Omental fat pad (tissue), 4 donors: ENCODE data around the gene ALDH1A2. TPM values are rescaled to one million over a fixed set of nuclear protein-coding genes. Genes with fewer than 3 reads are reported as not detected.

ENCODE experiments used
- ATAC-seq: fragments of 150-250 bp; one replicate; pipeline ENCODE4 v1.9.1; 2016; ENCODE audit warnings: mild to moderate bottlenecking, moderate library complexity; ENCODE audit not compliant: low FRiP score
- DNase-seq: peaks from one replicate; pipeline ENCODE4 v3.0.0-alpha.2; 2019; ENCODE audit warnings: low spot score
- total RNA-seq, 4 donors: library from RNA; depleted of rRNA; stranded (reverse); fragments of >200 nt; gene quantifications; one replicate each; pipeline ENCODE4 v1.1.0, GENCODE V29; 2016
- TF ChIP-seq, protein P1 (sequence below), 3 donors: fragments of 450-650 bp; IDR thresholded peaks; one replicate each; pipeline ENCODE4 v1.5.1; 2016 to 2017; ENCODE audit warnings: antibody characterized with exemption in 3 of 3, mild to moderate bottlenecking in 3 of 3, moderate library complexity in 2 of 3

ALDH1A2 gene
- total RNA-seq, 4 donors from 2014 or later: 16.6 to 172 (median 69.6) TPM

DNA sequence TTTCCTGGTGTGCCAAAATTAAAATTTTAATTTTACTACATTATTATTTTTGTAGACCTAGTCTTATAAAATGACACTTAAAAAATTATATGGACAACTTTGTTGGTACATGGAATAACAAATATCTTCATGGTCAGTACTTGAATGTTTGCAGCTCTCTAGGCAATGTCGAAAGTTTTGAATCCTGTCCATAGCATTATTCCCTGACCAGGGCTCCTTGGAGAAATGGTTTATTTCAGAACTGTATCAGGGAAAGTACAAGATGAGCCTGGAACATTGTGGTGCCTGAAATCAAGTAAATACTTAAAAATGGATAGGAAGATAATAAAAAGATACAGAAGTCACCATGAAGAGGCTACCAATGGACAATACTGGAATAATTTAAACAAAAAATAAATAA lies 47.6 kb downstream of the ALDH1A2 start:
- no peak for ATAC-seq
- TF ChIP-seq, protein P1, sequence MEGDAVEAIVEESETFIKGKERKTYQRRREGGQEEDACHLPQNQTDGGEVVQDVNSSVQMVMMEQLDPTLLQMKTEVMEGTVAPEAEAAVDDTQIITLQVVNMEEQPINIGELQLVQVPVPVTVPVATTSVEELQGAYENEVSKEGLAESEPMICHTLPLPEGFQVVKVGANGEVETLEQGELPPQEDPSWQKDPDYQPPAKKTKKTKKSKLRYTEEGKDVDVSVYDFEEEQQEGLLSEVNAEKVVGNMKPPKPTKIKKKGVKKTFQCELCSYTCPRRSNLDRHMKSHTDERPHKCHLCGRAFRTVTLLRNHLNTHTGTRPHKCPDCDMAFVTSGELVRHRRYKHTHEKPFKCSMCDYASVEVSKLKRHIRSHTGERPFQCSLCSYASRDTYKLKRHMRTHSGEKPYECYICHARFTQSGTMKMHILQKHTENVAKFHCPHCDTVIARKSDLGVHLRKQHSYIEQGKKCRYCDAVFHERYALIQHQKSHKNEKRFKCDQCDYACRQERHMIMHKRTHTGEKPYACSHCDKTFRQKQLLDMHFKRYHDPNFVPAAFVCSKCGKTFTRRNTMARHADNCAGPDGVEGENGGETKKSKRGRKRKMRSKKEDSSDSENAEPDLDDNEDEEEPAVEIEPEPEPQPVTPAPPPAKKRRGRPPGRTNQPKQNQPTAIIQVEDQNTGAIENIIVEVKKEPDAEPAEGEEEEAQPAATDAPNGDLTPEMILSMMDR (IDR thresholded peaks at IDR 0.05): no peak
- no peak for DNase-seq

DNA sequence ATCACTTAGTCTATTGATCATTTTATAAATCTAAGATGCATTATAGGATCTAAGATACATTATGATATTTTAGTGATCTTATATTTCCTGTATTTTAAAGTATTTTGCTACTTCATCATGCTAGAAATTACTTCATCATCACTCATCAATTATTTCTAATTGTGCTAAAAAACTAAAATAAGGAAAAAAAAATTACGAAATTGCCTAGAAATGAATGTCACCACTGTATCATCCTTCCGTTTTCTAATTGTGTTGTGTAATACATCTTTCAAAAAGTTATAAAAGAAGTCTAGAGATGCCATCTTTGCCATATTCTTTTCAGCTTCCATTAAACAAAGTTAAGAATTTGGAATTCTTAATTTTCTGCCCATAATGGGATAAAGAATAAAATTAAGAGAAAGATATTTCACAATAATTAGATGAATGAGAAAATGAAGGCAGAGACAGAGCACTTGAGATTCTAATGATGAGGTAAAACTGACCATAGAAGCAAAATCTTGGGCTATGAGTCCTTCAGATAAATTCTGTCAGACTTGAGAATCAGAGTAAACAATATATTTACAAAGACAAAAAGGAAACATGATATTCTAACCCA lies 48.8 kb downstream of the ALDH1A2 start:
- DNase-seq (no peak), ATAC-seq (no peak)
- TF ChIP-seq, protein P1 (IDR thresholded peaks at IDR 0.05): no peak

DNA sequence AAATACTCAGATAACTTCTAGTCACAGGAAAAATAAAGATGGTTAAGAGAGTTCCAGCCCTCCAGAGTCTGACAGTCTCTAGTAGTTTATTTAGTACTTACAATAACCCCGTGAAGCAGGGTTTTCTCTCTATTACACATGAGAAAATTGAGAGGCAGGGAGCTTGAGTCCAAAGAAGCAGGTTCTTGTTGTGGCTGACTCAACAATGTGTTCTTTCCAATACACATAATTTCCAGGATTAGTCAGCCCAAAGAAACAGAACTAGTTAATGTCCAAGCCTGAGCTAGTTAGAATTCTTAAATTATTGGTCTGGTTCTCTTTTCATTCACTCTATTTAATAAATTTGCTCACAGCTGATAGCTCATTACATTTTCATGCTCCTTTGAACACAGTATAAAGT lies 49.9 kb downstream of the ALDH1A2 start:
- TF ChIP-seq, protein P1 (IDR thresholded peaks at IDR 0.05): no peak
- ATAC-seq (no peak), DNase-seq (no peak)

DNA sequence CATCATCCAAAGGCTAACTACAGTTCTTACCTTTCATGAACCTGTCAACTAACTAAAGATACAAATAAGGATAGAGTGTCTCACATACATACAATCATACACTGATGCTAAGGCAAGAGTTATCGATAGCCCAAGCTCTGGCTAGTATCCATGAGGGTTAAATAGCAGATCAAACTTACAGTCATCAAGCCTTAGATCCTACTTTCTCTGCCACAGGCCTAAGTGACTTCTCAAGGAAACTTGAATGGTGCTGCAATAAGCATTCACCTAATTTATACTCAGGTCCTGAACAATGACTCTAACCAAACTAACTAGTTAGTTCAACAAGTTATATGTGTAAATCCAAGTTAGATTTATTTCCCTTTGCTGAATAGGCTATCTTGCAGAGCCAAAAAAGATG lies 51.0 kb downstream of the ALDH1A2 start:
- ATAC-seq (no peak), DNase-seq (no peak)
- TF ChIP-seq, protein P1 (IDR thresholded peaks at IDR 0.05): no peak

DNA sequence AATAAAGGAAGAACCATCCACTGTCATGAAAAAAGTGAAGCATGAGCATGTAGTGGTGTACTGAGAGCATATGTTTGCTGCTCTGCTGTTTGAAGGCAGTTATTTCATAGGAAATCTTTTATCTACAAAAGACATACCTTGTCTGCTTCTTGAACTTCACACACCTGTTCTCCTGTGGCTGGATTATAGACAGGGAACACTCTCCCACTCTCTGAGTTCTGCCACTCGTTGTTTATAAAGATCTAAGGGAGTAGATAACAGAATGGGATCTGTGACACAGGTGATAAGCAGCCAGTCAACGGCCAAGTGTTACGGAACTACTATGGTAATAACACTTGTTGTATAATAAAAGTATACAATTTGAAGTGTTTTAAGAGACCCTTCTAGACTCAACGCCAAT lies 51.5 kb downstream of the ALDH1A2 start:
- ATAC-seq (no peak), DNase-seq (no peak)
- TF ChIP-seq, protein P1 (IDR thresholded peaks at IDR 0.05): no peak

DNA sequence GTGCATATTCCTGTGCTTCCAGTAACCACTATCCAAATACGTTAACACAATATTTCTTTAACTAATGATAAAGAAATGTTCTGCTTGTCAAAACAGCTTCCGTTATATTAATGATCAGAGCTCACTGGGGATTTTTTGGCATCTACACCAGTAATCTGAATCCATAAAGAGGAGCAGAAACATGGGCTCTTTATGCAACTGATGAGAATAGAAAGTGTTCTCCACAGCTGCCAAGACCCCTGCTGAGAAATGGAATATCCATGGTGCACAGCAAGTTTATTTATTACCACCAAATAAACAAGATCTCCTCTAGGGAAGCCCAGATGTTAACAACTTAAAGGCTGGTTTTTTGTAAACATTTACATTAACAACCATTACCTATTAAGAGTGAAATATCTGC lies 54.5 kb downstream of the ALDH1A2 start:
- no peak for ATAC-seq
- DNase-seq: no peak
- TF ChIP-seq, protein P1 (IDR thresholded peaks at IDR 0.05): no peak

DNA sequence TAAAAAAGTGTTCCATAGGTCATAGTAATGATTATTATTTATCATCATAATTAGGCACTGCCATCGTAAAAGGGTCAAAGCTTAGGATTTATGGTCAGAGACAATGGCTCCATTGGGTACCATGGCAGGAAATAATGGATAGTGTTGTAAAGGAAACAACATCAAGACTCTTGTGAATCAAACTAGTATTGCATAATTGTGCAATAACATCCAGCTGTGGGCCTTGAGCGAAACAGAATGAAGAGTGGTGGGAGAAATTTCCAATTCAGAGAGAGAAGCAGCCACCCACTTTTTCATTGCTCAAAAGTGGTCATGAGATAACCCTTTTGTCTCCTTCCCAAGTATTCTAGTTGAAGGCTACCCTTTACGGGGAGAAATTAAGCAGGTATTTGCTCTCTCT lies 61.7 kb downstream of the ALDH1A2 start:
- TF ChIP-seq, protein P1 (IDR thresholded peaks at IDR 0.05): no peak
- DNase-seq: no peak
- ATAC-seq: no peak
